Right ventricle myocardium superior (tissue), 1 donor: ENCODE measurements around the gene TTLL11. TPM values are rescaled to one million over a fixed set of nuclear protein-coding genes. Genes with fewer than 3 reads are reported as not detected.
"Not testable (repeated sequence)": the region's sequence is repeated elsewhere in the genome, so short reads cannot be mapped to it uniquely, and the experiment has no call there.

Source experiments
- ATAC-seq: fragments of 200-7000 bp; cut with Tn5 transposase; one replicate; pipeline ENCODE4 v1.9.1; 2020; ENCODE audit warnings: mild to moderate bottlenecking; ENCODE audit not compliant: poor library complexity
- DNase-seq: peaks from one replicate; pipeline ENCODE4 v3.0.0-alpha.2; 2020
- intact Hi-C: fragments of 100-400 bp; cut with DNase I; formaldehyde crosslinking; loops from one replicate; pipeline ENCODE4 v1.11.2; 2022
- total RNA-seq: library from RNA; stranded (reverse); fragmentation: NEBNext Ultra II Directional; extraction: Animal tissue kit (Norgen Biotek cat#: 25700); gene quantifications from one replicate; pipeline ENCODE4 v1.2.1, GENCODE V29; 2021
- donor health status: DM: no; HTN: yes; CAD: no; lungs with severe emphysema.

Gene TTLL11
- total RNA-seq, 1 donor from 2014 or later: 5.0 TPM

GRCh38 chr9:122126331-122127261, 33.5 kb upstream of the TTLL11 start:
- intact Hi-C loops: loop anchor here (10.0 kb wide), 1 partner anchor 688 kb away; no protein-coding TSS in a partner anchor
- DNase-seq (no peak), ATAC-seq (no peak)

- ATAC-seq: peak; percentile 34
- no peak for DNase-seq
- intact Hi-C loops: loop anchor here (1.0 to 10.0 kb wide), 2 partner anchors 225 to 689 kb away; no protein-coding TSS in a partner anchor
Measured at GRCh38 chr9:122125509-122126330, 32.6 kb upstream of the TTLL11 start.

- ATAC-seq: peak; percentile 87
Measured at GRCh38 chr9:122125158-122125508, 32.0 kb upstream of the TTLL11 start.

GRCh38 chr9:122124528-122124927, 31.4 kb upstream of the TTLL11 start:
- DNase-seq (no peak), ATAC-seq (no peak)
- intact Hi-C loops: loop anchor here (10.0 kb wide), 1 partner anchor 690 kb away; no protein-coding TSS in a partner anchor

More at GRCh38 chr9:122125158-122125508, 32.0 kb upstream of the TTLL11 start:
- intact Hi-C loops: loop anchor here (1.0 to 10.0 kb wide), 2 partner anchors 225 to 690 kb away; no protein-coding TSS in a partner anchor
- peak; percentile 86 for DNase-seq

- DNase-seq: no peak
- no peak for ATAC-seq
- intact Hi-C loops: loop anchor here (10.0 kb wide), 1 partner anchor 691 kb away; no protein-coding TSS in a partner anchor
Measured at GRCh38 chr9:122124048-122124447, 30.9 kb upstream of the TTLL11 start.

- intact Hi-C loops: loop anchor here (10.0 kb wide), 1 partner anchor 692 kb away; no protein-coding TSS in a partner anchor
- ATAC-seq: peak; percentile 50
- peak; percentile 80 for DNase-seq
Measured at GRCh38 chr9:122122903-122123632, 30.0 kb upstream of the TTLL11 start.

- DNase-seq (no peak), ATAC-seq (no peak)
- intact Hi-C loops: loop anchor here (10.0 kb wide), 1 partner anchor 692 kb away; no protein-coding TSS in a partner anchor
Measured at GRCh38 chr9:122122468-122122867, 29.4 kb upstream of the TTLL11 start.

- DNase-seq: no peak
- intact Hi-C loops: loop anchor here (10.0 kb wide), 1 partner anchor 693 kb away; no protein-coding TSS in a partner anchor
- ATAC-seq: no peak
Measured at GRCh38 chr9:122121931-122122330, 28.8 kb upstream of the TTLL11 start.

GRCh38 chr9:122121391-122121790, 28.3 kb upstream of the TTLL11 start:
- ATAC-seq: no peak

GRCh38 chr9:122120316-122121071, 27.4 kb upstream of the TTLL11 start:
- intact Hi-C loops: loop anchor here (10.0 kb wide), 1 partner anchor 694 kb away; no protein-coding TSS in a partner anchor

More at GRCh38 chr9:122121391-122121790, 28.3 kb upstream of the TTLL11 start:
- intact Hi-C loops: loop anchor here (10.0 kb wide), 1 partner anchor 693 kb away; no protein-coding TSS in a partner anchor
- no peak for DNase-seq

GRCh38 chr9:122119721-122120120, 26.6 kb upstream of the TTLL11 start:
- intact Hi-C loops: loop anchor here (10.0 kb wide), 1 partner anchor 695 kb away; no protein-coding TSS in a partner anchor
- DNase-seq (no peak), ATAC-seq (no peak)

More at GRCh38 chr9:122120316-122121071, 27.4 kb upstream of the TTLL11 start:
- no peak for DNase-seq
- no peak for ATAC-seq

GRCh38 chr9:122119166-122119521, 26.0 kb upstream of the TTLL11 start:
- intact Hi-C loops: no loop called here
- ATAC-seq (no peak), DNase-seq (no peak)

GRCh38 chr9:122118343-122119165, 25.4 kb upstream of the TTLL11 start:
- intact Hi-C loops: no loop called here
- ATAC-seq (no peak), DNase-seq (no peak)

GRCh38 chr9:122117241-122117640, 24.1 kb upstream of the TTLL11 start:
- DNase-seq, ATAC-seq, intact Hi-C loops: not testable (repeated sequence)

- ATAC-seq: no peak
Measured at GRCh38 chr9:122116448-122117173, 23.5 kb upstream of the TTLL11 start.

GRCh38 chr9:122116040-122116439, 22.9 kb upstream of the TTLL11 start:
- intact Hi-C loops: no loop called here
- DNase-seq (no peak), ATAC-seq (no peak)

More at GRCh38 chr9:122116448-122117173, 23.5 kb upstream of the TTLL11 start:
- intact Hi-C loops: no loop called here
- no peak for DNase-seq
